ENCODE data around the gene DCHS1. TPM values are rescaled to one million over a fixed set of nuclear protein-coding genes. Genes with fewer than 3 reads are reported as not detected.
A peak's percentile ranks its signal among the peaks of the same experiment; 100 is the strongest.
"Not testable (repeated sequence)": the region's sequence is repeated elsewhere in the genome, so short reads cannot be mapped to it uniquely, and the experiment has no call there.

The DCHS1 gene
- 0.05 and 0.18 TPM in 2 replicates for total RNA-seq (2014; rRNA removed; shearing (Covaris generic))

- DNase-seq (ENCODE audit: low spot score), result no peak
Observed at GRCh38 chr11:6655790-6656583, at the start of gene DCHS1. TSS of gene DCHS1 (minus strand) at chr11:6655809. CDS start at chr11:6641613, 14,196 bp downstream.

DNA sequence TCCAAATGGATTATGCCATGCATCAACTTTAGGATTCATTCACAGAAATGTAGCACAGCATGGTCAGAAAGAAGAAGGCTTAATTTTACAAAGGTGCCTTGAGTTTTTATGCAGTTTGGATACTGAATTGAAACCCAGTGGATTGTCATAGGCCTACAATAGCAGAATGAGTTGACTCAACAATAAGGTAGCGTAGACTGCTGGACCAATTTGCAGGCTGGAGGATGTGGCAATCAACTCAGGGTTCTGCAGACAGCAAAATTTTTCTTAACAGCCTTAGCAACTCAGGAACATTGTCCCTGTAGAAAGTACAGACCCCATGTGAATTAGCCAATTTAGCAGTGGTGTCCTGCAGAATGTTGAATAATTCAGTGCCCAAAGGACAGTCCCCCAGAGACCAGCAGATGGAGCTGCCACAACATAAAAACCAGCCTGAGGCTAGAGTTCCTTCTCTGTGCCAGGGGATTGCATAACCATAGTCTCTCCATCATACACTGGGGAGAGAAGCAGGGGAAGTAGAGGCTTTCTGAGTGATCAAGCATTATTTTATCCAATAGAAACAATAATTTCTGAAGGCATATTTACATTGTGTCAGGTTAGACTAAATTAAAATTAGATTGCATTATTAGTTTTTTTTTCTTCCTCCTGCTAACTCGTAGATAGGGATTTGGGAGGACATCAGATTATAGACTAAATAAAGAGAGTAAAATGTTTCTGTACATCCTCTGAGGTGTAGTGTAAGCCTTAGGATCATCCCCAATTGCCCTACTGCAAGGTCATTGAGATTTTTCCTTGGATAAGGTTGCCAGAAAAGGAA is 47.8 kb upstream of the DCHS1 start:
- peak; percentile 68 for DNase-seq (ENCODE audit: low spot score)

DNA sequence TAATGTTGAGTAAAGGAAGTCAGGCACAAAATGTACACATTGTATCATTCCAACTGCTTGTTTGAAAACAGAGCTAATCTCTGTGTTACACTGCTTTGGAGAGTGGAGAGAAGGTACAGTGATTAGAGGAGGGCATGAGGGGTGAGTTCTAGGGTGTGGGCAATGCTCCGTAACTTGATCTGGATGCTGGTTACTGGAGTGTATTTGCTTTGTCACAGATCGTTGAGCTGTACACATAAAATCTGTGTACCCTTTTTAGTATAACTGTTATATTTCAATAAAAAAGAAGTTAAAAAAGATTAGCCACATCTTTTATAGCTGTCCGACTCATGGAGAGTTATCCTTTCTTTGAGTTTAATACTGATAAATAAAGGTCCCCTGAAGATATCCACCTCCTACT is 46.3 kb upstream of the DCHS1 start:
- not testable (repeated sequence) for DNase-seq (ENCODE audit: low spot score)

DNA sequence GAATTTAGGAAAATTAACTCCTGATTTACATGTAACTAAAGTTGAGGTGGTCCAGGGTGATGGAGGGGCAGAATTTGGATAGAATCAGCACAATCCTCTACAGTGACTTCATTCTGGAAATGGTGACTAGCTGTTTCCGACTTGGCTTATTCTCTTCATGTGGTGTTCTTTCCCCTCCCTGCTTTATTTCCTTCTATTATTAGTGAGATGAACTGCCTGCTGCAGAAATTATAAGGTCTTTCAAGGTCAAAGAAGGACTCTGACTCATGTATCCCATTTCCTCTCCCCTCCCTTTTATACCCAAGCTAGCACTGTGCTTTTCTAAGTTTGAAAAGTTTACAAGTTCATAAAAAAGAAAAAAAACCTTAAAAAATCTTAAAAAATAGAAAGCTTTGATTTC is 39.8 kb upstream of the DCHS1 start:
- DNase-seq (ENCODE audit: low spot score), result no peak

GRCh38 chr11:6694229-6694535 is 38.6 kb upstream of the DCHS1 start:
- no peak for DNase-seq (ENCODE audit: low spot score)

DNA sequence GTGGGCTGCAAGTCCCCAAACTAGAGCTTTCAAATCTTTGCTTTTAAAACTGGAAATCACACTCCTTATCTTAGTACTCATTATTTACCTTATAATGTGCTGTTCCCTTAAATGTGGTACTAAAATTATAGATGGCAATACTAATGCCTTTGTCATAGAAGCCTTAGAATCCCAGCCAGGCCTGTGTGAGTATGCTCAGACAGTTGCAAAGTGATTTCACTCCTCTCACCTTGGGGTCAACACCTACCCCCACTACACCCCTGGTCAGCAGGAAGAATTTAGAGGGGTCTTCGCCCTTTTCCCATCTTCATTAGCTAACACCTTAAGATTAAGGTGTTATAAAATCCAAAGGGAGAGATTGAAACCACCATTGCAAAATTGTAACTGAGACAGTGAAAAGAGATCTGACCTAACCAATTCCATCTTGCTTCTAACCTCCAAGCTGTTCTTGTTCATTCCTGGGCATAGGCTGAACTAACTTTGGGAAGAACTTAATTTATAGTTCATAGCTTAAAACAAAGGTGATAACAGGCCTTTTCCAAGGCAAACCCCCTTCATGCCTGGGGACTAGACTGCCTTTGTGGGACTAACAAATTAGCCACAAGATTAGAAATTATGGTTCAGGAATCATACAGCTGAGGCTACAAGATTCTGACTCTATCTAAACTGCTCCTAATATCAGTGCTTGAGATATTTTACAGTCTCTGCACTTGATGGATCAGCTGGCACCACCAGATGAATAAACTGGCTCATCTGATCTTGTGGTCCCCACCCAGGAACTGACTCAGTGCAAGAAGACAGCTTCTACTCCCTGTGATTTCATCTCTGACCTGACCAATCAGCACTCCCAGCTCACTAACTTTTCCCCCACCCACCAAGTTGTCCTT is 38.0 kb upstream of the DCHS1 start:
- DNase-seq (ENCODE audit: low spot score), result peak; percentile 12

DNA sequence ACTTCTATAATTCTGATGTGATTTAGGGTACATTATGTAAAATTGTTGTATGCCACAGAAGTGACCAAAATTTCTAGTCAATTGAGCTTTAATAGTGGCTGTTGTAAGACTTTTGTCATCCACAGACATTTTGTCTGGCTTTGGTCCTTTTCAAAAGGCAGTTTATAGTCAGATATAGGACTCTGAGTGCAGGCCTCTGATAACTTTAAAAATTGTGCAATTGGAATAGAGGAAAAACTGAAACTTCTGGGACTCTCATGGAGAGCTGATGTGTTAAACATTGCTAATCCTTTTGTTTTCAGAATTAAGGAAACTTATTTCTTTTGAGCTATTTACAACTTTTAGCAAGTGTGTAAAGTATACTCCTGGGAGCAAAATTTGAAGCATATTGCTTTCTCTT is 36.5 kb upstream of the DCHS1 start:
- no peak for DNase-seq (ENCODE audit: low spot score)

DNA sequence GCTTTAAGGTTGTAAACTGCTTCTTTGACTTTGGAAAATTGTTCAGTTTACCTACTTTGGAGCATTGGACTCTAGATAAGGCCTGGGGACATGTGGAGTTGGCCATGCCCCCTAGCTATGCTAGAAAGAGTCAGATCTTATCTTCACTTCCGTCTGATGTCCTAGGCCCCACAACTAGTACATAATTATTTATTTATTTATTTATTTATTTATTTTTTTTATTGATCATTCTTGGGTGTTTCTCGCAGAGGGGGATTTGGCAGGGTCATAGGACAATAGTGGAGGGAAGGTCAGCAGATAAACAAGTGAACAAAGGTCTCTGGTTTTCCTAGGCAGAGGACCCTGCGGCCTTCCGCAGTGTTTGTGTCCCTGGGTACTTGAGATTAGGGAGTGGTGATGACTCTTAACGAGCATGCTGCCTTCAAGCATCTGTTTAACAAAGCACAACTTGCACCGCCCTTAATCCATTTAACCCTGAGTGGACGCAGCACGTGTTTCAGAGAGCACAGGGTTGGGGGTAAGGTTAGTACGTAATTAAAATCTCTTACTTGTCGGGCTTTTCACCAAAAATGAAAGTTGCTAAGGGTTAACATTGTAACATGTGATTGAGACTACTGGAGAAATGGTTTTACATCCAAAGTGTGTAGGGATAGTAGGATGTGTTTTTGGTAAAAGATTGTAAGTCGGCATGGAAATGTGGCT is 35.0 kb upstream of the DCHS1 start:
- not testable (repeated sequence) for DNase-seq (ENCODE audit: low spot score)

DNA sequence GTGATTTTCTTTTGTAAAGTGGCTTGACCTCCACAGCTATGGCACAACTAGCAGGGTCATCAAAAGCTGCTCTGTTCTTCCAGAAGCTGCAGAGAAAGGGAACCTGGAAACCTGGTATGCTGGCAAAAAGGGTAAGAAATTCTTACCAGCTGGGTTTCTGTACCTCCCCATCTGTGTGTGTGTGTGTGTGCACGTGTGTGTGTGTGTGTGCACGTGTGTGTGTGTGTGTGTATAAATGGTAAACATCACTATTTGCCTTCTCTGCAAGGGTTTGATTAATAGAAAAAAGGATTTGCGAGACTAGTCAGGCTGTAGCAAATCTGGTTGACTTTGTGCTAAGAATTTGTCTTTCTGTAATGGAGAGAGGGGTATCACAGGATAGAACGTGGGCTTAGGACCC is 32.3 kb upstream of the DCHS1 start:
- no peak for DNase-seq (ENCODE audit: low spot score)

DNA sequence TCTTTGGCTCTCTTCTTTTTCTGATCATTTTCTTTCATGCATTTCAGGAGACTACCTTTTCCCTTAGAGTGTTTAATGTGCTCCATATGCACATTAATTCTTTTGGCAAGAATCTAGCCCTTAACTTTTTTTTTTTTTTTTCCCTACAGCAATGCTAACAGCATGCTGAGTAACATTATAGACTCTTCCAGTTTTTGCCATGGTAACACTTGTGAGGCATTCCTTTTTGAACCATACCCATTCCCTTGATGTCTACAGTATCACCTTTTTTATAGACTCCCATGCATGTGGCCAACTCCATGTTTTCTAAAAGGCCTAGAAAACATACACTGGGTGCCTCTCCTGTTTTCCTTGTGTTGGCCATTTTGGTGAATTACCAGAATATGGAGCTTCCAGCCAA is 30.4 kb upstream of the DCHS1 start:
- no peak for DNase-seq (ENCODE audit: low spot score)

DNA sequence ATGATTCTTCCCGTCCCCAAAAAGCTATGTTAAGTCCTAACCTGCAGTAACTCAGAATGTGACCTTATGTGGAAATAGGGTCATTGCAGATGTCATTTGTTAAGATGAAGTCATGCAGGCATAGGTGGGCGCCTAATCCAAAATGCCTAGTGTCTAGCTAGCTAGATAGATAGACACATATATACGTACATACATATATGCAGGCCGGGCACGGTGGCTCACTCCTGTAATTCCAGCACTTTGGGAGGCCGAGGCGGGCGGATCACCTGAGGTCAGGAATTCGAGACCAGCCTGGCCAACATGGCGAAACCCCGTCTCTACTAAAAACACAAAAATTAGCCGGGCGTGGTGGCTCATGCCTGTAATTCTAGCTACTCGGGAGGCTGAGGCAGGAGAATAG is 28.5 kb upstream of the DCHS1 start:
- not testable (repeated sequence) for DNase-seq (ENCODE audit: low spot score)

GRCh38 chr11:6682936-6683861 is 27.6 kb upstream of the DCHS1 start, which contains the start of gene MRPL17:
TSS of gene MRPL17 (minus strand) at chr11:6683340. CDS start at chr11:6683296, 44 bp downstream.
- DNase-seq (ENCODE audit: low spot score), result peak; percentile 100

GRCh38 chr11:6682591-6682935 is 27.0 kb upstream of the DCHS1 start:
- DNase-seq (ENCODE audit: low spot score), result no peak

DNA sequence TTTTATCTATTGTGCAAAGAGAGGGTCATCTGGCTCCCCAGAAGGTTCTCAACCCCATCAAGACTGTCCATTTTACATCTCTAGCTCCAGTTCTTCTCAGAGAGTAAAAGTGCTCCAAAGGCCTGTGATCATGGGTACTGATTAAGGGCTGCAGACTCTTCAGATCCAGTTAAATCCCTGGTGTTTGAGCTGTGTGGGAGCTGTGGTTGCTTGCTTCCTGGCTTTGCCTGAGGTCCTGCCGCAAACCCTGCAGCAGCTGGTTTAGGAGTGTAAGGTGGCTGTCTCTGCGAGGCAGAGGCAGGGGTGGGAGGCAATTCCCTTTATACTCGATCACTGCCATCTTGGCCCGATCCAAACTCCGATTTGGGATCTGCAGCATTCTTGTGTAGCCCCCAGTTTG is 26.3 kb upstream of the DCHS1 start:
- DNase-seq (ENCODE audit: low spot score), result peak; percentile 9

GRCh38 chr11:6681505-6681904 is 25.9 kb upstream of the DCHS1 start:
- no peak for DNase-seq (ENCODE audit: low spot score)

DNA sequence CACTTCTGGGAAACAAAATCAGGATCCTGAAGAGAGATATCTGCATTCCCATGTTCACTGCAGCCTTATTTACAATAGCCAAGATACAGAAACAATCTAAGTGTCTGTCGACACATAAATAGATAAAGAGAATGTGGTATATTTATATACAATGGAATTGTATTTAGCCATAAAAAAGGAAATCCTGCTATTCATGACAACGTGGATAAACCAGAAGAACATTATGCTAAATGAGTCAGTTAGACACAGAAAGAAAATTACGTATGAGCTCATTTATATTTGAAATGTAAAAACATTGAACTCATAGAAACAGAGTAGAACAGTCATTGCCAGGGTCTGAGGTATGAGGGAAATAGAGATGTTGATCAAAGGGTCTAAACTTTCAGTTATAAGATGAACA is 21.4 kb upstream of the DCHS1 start:
- no peak for DNase-seq (ENCODE audit: low spot score)

DNA sequence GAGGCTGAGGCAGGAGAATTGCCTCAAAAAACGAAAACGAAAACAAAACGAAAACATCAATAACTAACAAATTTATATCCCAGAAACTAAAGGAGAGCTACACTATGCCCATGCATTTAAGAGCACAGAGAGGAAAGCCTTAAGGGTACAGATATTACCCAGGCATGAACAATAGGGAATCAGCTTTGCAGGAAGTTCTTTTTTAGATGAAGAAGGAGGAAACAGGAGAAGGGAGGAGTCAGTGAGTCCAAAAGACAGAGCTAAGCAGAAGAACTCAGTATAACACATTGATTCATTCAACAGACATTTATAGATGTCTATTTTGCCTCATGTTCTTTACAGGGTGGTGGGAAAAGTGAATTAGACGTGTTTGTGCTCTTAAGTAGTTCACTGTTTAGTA is 19.3 kb upstream of the DCHS1 start:
- DNase-seq (ENCODE audit: low spot score), result no peak

GRCh38 chr11:6674219-6674597 is 18.6 kb upstream of the DCHS1 start:
- DNase-seq (ENCODE audit: low spot score), result no peak

DNA sequence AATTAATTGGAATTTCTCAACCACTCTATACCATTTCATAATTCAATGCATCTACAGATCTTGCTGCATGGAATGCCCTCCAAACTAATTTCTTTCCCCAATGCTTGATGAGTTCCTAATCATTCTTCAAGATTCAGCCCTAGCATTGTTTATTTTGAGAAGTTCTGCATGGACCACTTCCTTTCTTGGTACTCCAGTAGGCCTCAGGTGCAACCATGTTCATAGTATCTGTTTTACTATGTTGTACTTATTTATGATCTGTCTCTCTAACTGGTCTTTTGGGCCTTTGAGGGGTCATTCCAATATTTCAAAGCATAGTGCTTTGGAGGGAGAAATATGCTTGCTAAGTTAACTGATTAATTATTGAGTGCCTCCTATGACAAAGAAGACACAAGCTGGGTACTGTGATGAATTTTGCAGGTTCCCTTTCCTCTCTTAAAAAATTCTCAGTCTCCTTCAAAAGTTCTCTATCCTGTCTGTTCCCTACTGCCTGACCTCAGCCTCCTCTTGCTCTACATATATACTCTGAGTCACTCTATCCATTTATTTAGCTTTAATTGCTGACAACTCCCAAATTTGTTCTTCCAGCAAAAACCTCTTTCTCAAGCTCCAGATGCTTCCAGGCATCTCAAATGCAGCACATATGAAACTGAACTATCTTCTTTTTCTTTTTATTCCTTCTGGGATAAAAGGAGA is 18.1 kb upstream of the DCHS1 start:
- DNase-seq (ENCODE audit: low spot score), result no peak

DNA sequence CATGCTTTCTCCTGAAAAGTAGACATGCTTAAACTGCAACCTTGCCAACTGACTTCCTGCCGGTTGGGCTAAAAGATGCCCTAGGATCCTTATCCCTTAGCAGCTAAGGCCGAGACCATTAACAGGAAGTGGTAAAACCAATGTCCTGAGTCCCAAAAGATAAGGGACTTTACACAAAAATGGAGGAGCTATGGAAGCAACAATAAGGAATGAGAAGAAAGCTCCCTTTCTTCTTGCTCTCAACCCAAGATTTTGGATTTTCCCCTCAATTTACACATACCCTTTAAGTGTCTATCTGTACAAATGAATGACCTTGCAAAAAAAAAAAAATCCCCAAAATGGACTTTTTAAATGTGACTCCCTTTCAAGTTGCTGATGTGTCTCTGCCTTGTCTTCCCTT is 16.4 kb upstream of the DCHS1 start:
- no peak for DNase-seq (ENCODE audit: low spot score)

Measured in HT-29 (cell line).